ENCODE data around the gene PRDM16.

DNA sequence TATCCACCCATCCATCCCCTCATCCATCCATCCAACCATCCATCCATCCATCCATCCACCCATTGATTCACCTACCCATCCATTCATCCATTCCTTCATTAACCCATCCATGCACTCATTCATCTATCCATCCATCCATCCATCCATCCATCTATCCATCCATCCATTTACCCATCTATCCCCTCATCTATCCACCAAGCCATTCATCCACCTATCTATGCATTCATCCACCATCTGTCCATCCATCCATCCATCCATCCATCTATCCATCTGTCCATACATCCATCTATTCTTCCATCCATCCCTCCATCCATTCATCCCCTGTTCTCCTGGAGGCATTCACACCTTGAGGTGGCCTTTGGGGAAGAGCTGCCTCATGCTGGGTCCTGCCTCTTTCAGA lies 107.0 kb downstream of the PRDM16 start:
- TF ChIP-seq CTCF (IDR thresholded peaks at IDR 0.05) (no peak), POLR2A (IDR thresholded peaks at IDR 0.05) (no peak)

Data from thyroid gland (tissue), 4 donors.